ENCODE measurements around the gene ZBTB7B. TPM values are rescaled to one million over a fixed set of nuclear protein-coding genes. Genes with fewer than 3 reads are reported as not detected.

The ZBTB7B gene
- total RNA-seq, 2 donors from 2014 or later: 30.1 to 34.3 TPM

GRCh38 chr1:155008015-155008941 lies 5.7 kb downstream of the ZBTB7B start:
- peaks cover 92% of the 10 kb centered on the region for H3K4me1 ChIP-seq
- 43 to 57% methylated on average over 10 to 16 of the region's 16 CpGs for WGBS, 2 donors
- intact Hi-C loops (cut with DNase I): no loop called here
- H3K9me3 ChIP-seq: no peaks in the 10 kb centered on the region
- no peaks in the 10 kb centered on the region for H3K36me3 ChIP-seq (replicated peaks in 1 of 2; ENCODE audit: insufficient read depth in 1 of 2, low read depth in 2 of 2)
- no peak for ATAC-seq
- H3K27me3 ChIP-seq: no peaks in the 10 kb centered on the region
- no peak overlapping the region for H3K4me3 ChIP-seq
- TF ChIP-seq POLR2A (IDR thresholded peaks at IDR 0.05): no peak
- no peak for TF ChIP-seq CTCF (IDR thresholded peaks at IDR 0.05)
- H3K27ac ChIP-seq: peak overlapping the region; percentile 57 to 100 (median 98)
- DNase-seq: no peak

DNA sequence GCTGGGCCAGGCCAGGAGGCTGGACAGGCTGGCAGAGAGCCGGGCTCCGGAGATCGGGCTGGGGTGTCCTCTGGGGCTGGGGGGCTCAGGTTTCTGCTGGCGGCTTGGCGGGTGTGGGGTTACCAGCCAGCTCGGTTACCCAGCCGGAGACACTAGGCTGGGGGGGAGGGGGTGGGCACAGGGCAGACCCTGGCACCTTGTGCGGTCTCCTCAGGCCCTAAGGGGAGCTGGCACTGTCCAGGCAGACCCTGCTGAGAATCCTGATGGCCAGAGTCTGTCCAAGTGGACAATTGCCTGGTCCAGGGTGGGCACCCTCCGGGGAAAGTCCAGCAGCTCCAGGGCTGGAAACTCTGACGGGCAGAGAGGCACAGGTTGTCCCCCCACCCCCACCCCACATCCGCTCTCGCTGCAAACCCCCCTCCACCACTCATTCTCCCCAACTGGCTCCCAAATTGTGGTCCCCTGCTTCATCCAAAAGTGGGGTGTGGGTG lies 6.7 kb downstream of the ZBTB7B start:
- ATAC-seq: no peak
- H3K4me1 ChIP-seq: peaks cover 97% of the 10 kb centered on the region
- no peaks in the 10 kb centered on the region for H3K9me3 ChIP-seq
- WGBS, 2 donors: 90% methylated on average over 3 to 9 of the region's 12 CpGs
- no peaks in the 10 kb centered on the region for H3K27me3 ChIP-seq
- no peak for TF ChIP-seq CTCF (IDR thresholded peaks at IDR 0.05)
- no peak for TF ChIP-seq POLR2A (IDR thresholded peaks at IDR 0.05)
- peak overlapping the region in 3 of 4 donors; percentile 95 to 100 (median 100) for H3K27ac ChIP-seq
- no peaks in the 10 kb centered on the region for H3K36me3 ChIP-seq (replicated peaks in 1 of 2; ENCODE audit: insufficient read depth in 1 of 2, low read depth in 2 of 2)
- intact Hi-C loops (cut with DNase I): no loop called here
- H3K4me3 ChIP-seq: no peak overlapping the region
- no peak for DNase-seq

DNA sequence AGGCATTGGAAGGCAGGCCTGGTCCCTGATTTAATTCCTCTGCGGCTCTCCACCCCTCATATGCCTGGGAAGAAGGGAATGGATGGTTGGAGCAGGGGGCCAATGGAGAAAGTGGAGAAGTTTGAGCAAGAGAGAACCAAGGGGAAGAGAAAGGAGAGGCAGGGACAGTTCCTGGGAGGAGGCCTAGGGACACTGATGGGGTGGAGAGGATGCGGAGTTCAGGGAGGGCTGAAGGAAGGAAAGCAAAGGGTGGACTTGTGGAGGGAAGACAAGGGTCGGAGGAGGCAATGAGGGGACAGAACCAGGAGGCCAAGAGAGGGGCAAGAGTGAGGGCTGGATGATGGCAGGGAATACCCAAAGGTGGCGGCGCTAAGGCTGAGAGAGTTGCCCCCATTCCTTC lies 7.1 kb downstream of the ZBTB7B start:
- intact Hi-C loops (cut with DNase I): loop anchor here (5.0 kb wide), 1 partner anchor 47 kb away; the partner anchor contains the start of gene PYGO2

DNA sequence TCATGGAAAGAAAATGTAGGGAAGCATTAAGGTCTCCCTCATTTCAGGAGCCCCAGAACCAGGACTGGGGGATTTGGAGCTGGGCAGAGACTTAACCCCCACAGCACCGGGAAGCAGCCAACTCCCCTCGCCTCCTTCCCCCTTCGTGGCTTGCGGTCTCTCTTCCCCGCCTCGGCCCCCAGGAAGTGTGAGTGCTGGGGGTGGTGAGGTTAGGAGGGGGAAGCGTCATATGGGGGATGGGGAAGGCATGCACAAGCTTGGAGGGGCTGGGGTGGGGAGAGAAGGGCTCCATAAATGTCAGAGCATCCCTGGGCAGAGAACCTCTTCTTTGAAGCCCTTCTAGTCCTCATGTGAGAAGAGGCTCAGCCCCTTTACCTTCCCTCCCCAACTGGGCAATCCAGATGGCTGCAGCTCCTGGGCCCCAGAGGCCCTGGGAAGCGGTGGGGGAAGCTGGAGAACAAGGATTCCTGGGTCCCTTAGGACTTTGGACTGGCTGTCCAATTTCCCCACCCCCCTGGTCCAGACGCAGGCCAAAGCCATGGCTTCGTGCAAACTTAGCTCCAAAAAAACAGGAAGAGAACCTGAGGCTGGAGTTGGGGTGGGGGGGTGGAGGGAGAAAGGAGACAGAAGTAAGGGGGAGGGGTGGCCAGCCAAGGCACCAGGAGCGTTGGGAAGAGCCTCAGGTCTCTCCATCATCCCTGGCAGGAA lies 7.8 kb downstream of the ZBTB7B start:
- intact Hi-C loops (cut with DNase I): loop anchor here (5.0 kb wide), 1 partner anchor 48 kb away; the partner anchor contains the start of gene PYGO2
- Histone ChIP-seq H3K4me1 (peaks cover 86% of the 10 kb centered on the region), H3K27ac (peak overlapping the region in 2 of 4 donors; percentile 45 to 61), H3K9me3 (no peaks in the 10 kb centered on the region), H3K36me3 (replicated peaks in 1 of 2; ENCODE audit: insufficient read depth in 1 of 2, low read depth in 2 of 2) (peaks cover 0 to 6% of the 10 kb centered on the region in 2 donors), H3K4me3 (no peak overlapping the region), H3K27me3 (no peaks in the 10 kb centered on the region)
- ATAC-seq (no peak), DNase-seq (no peak)
- 48 to 53% methylated on average over 10 to 11 of the region's 11 CpGs for WGBS, 2 donors
- TF ChIP-seq CTCF (IDR thresholded peaks at IDR 0.05) (no peak), POLR2A (IDR thresholded peaks at IDR 0.05) (no peak)

More for the DNA sequence above, 7.1 kb downstream of the ZBTB7B start:
- WGBS, 2 donors: 84 to 90% methylated on average over 5 of the region's 5 CpGs
- H3K4me3 ChIP-seq: no peak overlapping the region
- no peaks in the 10 kb centered on the region for H3K9me3 ChIP-seq
- TF ChIP-seq POLR2A (IDR thresholded peaks at IDR 0.05) (no peak), CTCF (IDR thresholded peaks at IDR 0.05) (no peak)
- peak overlapping the region in 1 of 4 donors; percentile 45 for H3K27ac ChIP-seq
- H3K36me3 ChIP-seq (replicated peaks in 1 of 2; ENCODE audit: insufficient read depth in 1 of 2, low read depth in 2 of 2): peaks cover 0 to 3% of the 10 kb centered on the region in 2 donors
- no peak for ATAC-seq
- no peak for DNase-seq
- H3K4me1 ChIP-seq: peaks cover 92% of the 10 kb centered on the region
- no peaks in the 10 kb centered on the region for H3K27me3 ChIP-seq

All from body of pancreas (tissue), 4 donors.